Stimulated activated CD4-positive, alpha-beta T cell treated with anti-CD3 and anti-CD28 coated beads, Interleukin-4, amount 100 ng/mL, for 48 hours (primary cell): Measurements from ENCODE around the gene CCDC142.
A peak's percentile ranks its signal among the peaks of the same experiment; 100 is the strongest.
"Not testable (repeated sequence)": the region's sequence is repeated elsewhere in the genome, so short reads cannot be mapped to it uniquely, and the experiment has no call there.

Source experiments
- DNase-seq, 2 donors: peaks; one replicate each; pipeline ENCODE4 v3.0.0-alpha.2; 2020; ENCODE audit warnings: low read depth in 2 of 2

CCDC142 gene

GRCh38 chr2:74464406-74464805, 18.4 kb downstream of the CCDC142 start:
- DNase-seq = no peak

DNA sequence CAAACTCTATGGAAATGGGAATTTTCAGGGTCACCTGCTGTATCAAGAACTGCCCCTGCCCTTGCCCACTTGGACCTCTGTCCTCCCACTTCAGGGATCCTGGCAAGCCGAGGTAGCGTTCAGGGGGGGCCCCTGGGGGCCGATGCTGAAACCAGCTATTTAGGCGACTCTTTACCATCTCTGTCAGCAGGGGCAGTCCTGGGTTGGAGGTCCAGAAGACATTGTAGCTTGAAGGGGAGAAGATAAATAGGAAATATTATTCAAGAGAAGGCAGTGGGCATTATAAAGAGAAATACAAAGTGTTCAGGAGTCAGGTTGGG, 20.1 kb downstream of the CCDC142 start:
- no peak for DNase-seq

DNA sequence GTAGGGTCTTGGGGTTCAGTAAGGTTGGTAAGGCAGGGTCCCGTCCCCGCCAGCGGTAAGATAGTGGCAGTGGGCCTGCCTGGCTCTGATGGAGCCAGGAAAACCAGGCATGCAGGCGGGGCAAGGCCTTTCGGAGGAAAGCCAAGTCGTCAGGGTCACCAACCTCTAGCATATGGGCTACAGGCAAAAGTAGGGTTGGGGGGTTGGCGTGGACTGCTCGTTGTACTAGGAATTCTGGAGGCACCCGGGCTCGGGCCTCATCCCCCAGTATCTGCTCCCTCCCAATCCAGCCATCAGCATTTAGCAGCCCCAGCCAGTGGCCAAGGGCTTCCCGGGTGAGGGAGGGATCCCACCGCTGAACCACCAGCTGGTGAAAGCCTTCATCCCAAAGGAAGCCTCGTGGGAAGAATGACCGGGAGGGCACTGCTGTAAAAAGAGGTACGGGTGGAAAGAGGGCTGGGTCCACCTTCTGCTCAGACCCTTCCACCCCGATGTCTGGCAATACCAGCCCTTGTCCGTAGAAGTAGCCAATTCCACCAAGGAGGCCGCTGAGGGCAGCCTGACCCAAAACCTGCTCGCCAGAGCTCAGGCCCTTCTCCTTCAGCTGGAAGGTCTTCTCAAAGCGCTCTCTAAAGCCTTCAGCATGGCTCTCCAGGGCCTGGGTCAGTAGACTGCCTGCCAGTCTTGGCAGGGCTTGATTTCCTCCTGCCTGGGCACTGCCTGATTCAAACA, 20.6 kb downstream of the CCDC142 start:
- no peak for DNase-seq

DNA sequence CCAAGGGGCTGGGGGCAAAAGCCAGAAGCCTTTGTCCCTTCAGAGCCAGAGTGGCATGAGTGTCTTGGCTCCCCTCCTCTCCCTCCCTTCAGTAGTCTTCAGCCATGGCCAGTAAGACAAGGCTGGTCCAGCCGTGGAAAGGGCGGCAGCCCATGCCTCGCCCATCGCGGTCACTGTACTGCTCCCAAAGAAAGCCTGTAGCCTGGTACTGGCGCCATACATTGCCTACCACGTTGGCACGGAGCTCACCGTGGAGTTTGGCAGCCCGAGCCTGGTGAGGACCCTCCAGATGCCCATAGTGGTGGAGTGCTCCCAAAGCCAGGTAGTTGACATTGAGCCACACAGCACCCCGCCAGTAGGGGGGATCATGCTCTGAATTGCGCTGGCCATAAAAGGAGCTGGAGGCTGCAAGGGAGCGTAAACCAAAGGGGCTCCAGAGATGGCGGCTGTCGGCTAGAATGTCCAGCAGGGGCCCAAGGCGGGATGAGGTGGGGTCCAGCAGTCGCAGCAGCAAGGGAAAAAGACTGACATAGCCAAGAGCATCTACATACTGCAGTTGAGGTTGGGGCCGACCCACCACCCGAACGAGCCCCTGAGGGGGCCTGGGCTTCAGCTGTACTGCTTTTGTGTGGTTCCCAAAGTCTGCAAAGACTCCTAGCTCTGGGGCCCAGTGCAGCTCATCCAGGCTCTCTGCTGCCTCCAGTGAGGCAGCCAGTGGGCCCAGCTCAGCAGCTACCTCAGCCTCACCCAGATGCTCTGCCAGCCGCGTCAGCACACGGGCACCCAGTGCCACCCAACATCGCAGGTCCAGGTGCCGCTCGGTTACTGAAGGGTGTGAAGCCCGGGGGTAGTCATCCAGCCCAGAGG, 21.4 kb downstream of the CCDC142 start:
- DNase-seq = no peak

DNA sequence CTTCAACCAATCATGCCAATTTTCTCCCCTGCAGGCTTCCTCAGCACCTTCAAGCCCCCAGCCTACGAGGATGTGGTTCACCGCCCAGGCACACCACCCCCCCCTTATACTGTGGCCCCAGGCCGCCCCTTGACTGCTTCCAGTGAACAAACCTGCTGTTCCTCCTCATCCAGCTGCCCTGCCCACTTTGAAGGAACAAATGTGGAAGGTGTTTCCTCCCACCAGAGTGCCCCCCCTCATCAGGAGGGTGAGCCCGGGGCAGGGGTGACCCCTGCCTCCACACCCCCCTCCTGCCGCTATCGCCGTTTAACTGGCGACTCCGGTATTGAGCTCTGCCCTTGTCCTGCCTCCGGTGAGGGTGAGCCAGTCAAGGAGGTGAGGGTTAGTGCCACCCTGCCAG, 22.6 kb downstream of the CCDC142 start:
- not testable (repeated sequence) for DNase-seq

- DNase-seq = not testable (repeated sequence)
Observed at GRCh38 chr2:74459503-74460118, 23.2 kb downstream of the CCDC142 start.

DNA sequence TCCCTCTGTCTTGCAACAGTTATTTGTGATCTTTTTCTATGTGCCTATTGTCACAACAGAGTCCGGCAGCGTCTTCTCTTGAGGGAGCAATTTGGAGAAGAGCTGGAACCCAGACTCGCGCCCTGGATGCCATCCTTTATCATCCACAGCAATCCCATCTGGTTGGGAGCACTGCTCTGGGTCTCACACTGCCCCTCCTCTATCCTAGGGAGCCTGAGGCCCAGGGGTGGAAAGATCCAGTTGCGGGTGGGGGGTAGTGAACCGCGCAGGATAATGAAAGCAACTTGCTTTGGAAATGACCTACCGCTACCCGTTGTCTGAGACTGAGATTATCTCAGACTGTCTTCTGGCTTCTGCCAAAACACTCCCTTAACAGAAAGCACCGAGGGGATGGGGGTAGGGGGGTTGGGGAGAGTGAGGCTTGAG, 23.8 kb downstream of the CCDC142 start:
- no peak for DNase-seq

- DNase-seq = peak; percentile 95 to 99
Observed at GRCh38 chr2:74458132-74458937, 24.5 kb downstream of the CCDC142 start, which contains the start of gene WBP1. TSS of gene WBP1 (plus strand) at chr2:74458438. CDS start at chr2:74458603, 165 bp downstream.

GRCh38 chr2:74457549-74458131, 25.2 kb downstream of the CCDC142 start:
- peak; percentile 72 to 80 for DNase-seq

DNA sequence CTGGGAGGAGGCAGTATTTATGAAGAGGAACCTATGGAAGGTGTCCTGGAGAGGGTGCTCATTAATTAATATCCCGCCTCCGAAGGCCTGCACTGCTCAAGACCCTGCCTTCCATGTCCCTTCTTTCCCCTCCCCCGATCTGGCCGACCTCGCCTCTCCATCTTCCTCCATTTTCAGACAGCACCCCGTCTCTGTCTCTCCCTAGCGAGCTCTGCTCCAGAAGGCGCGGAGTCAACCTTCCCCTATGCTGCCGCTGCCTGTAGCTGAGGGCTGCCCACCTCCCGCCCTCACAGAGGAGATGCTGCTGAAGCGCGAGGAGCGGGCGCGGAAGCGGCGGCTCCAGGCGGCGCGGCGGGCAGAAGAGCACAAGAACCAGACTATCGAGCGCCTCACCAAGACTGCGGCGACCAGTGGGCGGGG, 25.7 kb downstream of the CCDC142 start:
- DNase-seq = no peak

DNA sequence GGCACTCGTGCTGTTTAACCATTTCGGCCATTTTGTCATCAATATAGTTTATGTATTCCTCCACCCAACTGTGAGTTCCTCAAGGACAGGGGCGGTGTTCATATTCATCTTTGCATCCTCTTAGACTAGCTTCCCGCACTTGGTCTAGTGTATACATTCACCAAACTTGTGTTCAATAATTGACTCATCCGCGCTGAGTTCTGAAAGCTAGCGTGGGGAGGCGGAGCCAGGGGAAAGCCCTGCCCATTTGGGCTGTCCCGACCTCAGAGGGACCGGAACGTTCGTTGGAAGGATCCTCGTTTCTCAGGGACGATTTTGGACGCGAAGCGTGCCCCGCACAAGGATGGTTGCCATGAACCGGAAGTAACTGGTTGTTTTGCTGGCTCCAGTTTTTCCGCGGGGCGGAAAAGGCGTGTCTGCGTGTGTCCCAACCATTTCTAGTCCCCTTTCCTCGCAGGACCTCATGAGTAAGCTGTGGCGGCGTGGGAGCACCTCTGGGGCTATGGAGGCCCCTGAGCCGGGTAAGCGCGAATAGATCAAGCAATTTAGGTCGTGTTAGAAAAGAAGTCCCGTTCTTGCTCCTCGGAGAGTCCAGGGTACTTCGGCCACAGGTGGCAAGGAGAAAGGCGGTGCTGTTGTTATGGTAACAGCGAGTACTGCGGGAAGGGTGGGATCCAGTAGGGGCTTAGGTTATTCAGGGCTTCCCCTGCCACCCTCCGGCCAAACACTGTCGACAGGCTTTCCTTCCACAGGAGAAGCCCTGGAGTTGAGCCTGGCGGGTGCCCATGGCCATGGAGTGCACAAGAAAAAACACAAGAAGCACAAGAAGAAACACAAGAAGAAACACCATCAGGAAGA, 27.9 kb downstream of the CCDC142 start, which contains the start of gene INO80B:
Gene INO80B, plus strand, starts transcription at position 434 of the 858 bp plus-strand sequence. Its CDS starts 30 bp downstream, at position 464.
- peak; percentile 93 to 95 for DNase-seq

DNA sequence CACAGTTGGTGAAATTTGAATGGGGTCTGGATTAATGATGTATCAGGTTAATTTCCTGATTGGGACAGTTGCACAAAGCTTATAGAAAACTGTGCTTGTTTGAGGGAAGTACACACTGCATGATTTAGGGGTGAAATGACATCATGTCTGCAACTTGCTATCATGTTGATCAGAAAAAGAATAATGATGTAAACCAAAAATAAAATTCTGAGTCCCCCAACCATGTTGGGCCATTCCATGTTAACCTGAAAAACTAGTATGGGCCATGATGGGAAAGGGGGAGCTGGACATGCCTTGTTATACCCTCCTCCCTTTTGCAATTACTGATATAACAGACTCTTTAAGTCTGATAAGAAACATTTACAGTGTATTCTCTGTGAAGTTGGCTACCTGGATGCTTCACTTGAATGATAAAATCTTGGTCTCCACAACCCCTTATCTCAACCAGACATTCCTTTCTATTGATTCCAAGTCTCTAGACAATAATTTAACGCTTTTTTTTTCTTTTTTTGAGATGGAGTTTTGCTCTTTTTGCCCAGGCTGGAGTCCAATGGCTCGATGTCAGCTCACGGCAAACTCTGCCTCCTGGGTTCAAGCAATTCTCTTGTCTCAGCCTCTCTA, 32.1 kb downstream of the CCDC142 start:
- DNase-seq = no peak

DNA sequence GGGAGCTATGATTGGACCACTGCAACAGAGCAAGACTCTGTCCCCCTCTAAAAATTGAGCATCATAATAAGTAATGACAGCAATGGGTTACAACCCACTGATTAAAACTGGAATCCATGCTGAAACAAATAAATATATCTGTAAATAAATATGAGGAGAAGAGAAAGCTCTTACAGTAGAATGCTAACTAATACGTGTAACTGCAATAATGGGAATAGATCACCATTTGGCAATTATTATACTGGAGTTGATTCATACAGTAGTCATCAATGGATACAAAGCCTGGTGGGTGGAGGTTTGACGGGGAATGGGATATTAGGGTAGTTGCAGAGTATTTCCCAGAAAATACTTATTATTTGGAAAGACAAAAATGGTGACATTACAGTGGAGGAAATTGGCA, 34.0 kb downstream of the CCDC142 start:
- no peak for DNase-seq

- no peak for DNase-seq
Observed at GRCh38 chr2:74447230-74447999, 35.4 kb downstream of the CCDC142 start.

DNA sequence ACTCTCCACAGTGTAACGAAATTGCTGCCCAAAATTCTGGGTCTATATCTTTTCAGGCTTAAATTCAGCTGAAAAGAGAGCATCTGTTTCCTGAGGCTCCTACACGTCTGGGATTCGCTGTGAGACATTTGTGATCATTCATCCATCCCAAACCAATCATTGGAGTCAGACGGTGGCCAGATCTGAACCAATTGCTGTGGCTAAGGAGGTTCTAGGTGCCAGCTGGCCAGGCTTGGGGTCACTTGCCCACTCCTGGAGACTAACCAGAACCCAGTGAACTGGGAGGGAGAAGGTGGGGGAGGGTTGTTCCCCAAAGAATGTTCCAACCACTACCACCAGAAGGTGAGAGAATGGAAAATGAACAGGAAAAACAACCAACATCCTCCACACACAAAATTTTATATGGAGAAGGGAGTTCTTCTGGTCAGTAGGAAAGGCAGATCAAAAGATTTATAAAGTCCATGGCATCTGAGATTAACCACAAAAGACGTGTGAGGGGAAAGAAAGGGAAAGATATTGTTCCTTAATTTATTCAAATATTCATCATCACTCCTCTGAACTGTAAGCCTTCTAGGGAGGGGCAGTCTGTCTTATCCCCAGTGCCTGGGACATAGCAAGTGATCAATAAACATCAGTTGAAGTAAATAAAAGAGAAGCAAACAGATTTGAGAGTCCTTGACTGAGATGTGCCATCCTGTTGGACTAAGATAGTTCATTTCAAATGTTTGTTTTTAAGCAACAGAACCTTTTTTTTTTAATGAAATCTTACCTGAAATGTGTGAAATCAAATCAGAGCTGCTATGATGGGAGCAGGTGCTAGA, 38.1 kb downstream of the CCDC142 start:
- no peak for DNase-seq

GRCh38 chr2:74442483-74443297, 40.1 kb downstream of the CCDC142 start:
- DNase-seq = not testable (repeated sequence)
